Stimulated activated CD4-positive, alpha-beta T cell treated with anti-CD3 and anti-CD28 coated beads, Interleukin-4, amount 100 ng/mL, for 4 hours (primary cell): ENCODE measurements around the gene GRAPL.
"Not testable (repeated sequence)": the region's sequence is repeated elsewhere in the genome, so short reads cannot be mapped to it uniquely, and the experiment has no call there.

ENCODE experiments used
- DNase-seq, 2 experiments: peaks; one replicate each; pipeline ENCODE4 v3.0.0-alpha.2; 2020

The GRAPL gene

GRCh38 chr17:19137959-19138358 lies 10.6 kb downstream of the GRAPL start:
- DNase-seq = not testable (repeated sequence)

- DNase-seq = not testable (repeated sequence)
Observed at GRCh38 chr17:19141366-19142155, 14.2 kb downstream of the GRAPL start.

DNA sequence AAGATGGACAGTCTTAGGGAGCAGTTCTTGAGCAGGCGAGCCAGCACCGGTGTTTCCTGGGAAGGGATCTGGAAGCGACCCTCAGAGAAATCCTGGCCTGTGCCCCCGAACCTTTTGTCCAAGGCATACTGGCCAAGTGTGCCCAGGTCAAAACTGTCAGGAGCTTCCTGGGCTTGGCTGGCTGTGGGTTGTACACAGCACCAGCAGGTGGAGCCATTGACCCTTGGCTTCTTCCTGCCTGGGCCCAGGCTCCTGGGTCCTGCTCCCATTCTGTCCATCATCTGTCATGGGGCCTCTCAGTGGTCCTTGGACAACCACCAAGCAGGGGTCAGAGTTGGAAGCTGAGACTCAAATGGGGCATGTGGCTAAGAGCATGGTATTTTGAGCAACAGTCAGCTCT lies 15.0 kb downstream of the GRAPL start:
- peak in 1 of 2 experiments; percentile 6 for DNase-seq

GRCh38 chr17:19143097-19143777 lies 15.8 kb downstream of the GRAPL start:
- not testable (repeated sequence) for DNase-seq

DNA sequence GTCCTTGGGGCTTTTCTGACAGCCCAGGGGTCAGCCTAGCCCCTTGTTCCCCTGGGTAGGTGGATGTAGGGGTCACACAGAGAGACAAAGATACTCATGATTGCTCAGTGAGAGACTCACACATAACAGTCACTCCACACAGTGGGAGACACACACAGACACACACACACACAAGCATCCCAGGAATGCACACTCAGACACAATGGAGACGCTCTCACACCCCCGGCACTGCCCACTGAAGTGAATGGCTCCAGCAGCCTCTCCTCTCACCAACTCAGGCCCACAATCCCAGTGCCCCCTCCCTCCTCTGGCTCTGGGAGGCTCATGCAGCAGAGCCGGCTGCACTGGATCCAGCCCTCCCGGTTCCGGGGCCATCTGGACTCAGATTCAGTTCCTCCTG lies 17.0 kb downstream of the GRAPL start:
- DNase-seq = not testable (repeated sequence)

GRCh38 chr17:19145471-19145870 lies 18.1 kb downstream of the GRAPL start:
- DNase-seq = not testable (repeated sequence)

DNA sequence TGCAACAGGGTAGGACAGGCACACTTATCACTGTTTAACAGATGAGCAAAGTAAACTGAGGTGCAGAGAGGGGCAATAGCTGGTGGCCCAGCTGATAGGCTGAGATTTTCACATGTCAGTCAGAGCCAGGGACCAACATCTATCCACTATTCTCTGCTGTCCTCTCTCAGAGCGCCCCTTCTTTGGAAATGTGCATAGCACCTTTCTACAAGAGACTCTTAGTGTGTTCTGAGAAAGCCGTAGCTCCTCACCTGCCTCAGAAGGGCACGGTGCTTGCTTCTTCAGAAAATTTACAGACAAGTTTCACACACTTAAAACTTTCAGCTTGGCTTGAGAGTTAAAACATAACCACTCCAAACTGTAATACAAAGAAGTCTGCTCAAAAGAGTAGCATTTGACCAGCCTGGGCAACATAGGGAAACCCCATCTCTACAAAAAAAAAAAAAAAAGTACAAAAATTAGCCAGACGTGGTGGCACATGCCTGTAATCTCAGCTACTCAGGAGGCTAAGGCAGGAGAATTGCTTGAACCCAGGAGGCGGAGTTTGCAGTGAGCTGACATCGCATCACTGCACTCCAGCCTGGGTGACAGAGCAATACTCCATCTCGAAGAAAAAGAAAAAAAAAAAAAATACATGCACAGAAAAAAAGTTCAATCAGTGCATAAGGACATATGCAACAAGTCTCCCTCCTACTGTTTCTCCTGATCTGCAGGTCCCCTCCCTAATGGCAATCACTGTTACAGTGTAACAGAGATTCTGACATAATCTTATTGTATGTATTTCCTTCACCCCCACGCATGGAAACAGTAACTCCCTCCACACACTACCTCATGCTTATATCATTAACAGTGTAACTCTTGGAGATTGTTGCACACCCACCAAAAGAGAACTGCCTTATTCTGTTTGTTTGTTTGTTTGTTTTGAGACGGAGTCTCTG lies 23.6 kb downstream of the GRAPL start:
- DNase-seq = not testable (repeated sequence)

DNA sequence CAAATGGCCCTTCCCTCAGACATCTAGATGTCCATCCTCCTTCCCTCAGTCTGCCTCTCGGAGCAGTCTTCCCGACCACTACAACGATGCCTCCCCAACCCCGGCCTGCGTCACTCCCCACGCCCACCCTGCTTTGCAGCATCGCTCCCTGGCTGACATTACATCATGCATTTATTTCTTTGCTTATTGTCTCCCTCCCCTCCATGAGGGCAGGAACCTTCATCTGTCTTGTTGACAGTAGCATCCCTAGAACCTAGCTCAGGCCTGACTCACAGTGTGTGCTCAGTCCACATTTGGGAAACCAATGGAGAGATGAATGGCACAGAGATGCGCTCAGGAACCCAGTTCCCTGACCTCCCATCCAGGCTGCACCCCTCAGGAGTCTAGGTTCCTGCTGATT lies 30.2 kb downstream of the GRAPL start:
- DNase-seq = not testable (repeated sequence)

GRCh38 chr17:19158478-19158877 lies 31.1 kb downstream of the GRAPL start:
- not testable (repeated sequence) for DNase-seq

DNA sequence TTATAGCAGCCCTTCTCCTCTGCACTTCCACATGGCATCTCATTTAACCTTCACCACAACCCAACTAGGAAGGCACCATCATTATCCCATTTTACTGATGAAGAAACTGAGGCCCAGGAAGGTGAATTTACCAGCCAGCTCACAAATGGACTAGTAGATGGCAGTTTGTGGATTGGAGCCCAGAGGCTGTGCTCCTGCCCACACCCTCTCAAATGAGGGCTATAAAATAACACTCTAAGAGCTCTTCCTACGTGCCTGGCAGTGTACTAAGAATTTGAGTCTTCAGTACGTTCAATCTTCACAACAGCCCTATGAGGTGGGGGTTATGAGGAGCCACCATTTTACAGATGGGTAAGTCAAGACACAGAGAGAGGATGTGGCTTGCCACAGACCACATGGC lies 31.5 kb downstream of the GRAPL start:
- not testable (repeated sequence) for DNase-seq

- not testable (repeated sequence) for DNase-seq
Observed at GRCh38 chr17:19161308-19162107, 34.1 kb downstream of the GRAPL start.

GRCh38 chr17:19162384-19163216 lies 35.2 kb downstream of the GRAPL start:
- not testable (repeated sequence) for DNase-seq

DNA sequence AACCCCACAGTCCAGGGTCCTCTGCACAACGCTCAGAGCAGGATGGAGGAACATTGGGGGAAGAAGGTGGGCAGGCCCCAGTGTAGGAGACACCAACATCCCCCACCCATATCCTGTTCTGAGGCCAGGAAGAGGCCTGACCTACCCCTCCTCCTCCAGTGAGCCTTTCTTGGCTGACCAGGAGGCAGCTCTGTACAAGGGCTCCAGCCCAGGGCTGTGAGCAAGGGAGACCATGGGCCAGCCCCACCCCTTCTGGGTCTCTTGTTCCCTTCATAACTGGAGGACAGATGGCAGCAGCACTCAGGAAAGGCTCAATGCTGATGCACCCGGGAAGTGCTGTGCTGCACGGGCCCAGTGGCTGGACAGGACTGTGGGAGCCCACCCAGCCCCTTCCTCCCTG lies 47.0 kb downstream of the GRAPL start:
- DNase-seq = not testable (repeated sequence)

DNA sequence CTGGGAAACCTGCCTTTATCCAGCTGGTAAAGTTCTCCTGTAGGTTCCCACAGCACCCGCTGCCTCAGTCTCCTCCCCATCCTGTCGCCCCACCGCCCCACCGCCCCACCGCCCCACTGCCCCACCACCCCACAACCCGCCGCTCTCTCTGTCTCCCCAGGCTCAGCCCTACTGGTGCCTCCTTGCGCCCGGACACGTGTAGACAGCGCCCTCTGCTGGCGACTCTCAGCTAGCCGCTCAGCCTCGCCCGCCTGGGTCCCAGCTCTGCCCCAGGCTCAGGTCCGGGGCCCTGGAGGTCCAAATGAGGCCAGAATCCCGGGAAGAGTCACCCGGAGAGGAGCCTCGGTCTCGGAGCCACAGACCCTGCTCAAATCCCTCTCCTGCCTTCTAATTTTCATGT lies 48.0 kb downstream of the GRAPL start:
- DNase-seq = not testable (repeated sequence)

DNA sequence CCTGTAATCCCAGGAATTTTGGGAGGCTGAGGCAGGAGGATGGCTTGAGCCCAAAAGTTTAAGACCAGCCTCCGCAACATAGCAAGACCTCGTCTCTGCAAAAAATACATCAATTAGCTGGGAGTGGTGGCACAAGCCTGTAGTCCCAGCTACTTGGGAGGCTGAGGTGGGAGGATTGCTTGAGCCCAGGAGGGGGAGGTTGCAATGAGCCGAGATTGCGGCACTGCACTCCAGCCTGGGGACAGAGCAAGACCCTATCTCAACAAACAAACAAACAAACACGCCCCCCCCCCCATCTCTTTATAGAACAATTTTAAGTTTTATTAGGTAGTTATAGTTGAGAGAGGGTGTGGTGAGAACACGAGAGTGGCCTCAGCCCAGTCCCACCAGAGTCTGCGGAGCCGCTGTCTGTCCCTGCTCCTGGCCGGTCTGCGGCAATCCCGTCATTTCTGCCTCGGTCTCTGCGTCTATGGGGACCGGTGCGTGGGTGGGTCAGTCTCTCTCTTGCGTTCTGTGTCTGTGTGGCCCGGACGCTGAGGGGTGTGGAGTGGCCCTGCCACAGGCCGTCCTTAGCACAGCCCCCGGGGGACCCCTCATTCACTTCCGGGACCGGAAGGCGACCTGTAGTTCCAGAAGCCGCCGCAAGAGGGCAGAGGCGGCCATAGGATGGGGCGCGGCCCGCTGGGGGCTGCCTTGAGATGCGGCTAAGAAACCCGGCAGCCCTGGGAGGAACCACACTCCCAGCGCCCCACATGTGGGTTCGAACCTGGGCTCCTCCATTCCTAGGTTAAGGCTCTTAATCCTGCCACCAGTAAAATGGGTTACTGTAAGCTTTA lies 53.9 kb downstream of the GRAPL start:
- not testable (repeated sequence) for DNase-seq

DNA sequence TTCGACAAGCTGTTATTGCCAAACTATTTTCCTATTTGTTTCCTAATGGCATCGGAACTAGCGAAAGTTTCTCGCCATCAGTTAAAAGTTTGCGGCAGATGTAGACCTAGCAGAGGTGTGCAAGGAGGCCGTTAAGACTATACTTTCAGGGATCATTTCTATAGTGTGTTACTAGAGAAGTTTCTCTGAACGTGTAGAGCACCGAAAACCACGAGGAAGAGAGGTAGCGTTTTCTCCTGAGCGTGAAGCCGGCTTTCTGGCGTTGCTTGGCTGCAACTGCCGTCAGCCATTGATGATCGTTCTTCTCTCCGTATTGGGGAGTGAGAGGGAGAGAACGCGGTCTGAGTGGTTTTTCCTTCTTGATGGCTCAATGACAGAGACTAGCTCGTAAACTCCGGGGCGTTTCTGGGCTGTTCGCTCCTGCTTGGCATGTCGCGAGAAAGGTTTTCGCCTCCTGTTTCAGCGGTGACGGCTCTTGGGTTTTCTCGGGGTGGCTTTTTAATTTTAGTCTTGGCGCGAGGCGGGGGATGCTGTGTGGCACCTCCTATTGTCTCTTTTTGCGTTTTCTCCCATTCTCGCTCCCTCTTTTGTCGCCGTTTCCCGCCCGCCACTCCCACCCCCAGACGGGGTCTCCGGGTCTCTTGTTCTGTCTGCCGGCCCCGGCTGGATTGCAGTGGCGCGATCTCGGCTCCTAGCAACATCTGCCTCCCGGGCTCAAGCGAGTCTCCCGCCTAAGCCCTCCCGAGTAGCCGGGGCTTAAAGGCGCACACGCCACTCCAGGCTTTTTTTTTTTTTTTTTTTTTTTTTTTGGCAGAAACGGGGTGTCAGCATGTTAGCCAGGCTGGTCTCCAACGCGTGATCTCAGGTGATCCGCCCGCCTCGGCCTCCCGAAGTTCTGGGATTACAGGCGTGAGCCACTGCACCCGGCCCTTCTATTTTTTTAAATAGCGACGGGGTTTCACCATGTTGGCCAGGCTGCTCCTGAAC lies 60.8 kb downstream of the GRAPL start:
- not testable (repeated sequence) for DNase-seq

GRCh38 chr17:19188870-19189708 lies 61.7 kb downstream of the GRAPL start:
- DNase-seq = not testable (repeated sequence)
